ENCODE results near the gene MYL3. TPM values are rescaled to one million over a fixed set of nuclear protein-coding genes. Genes with fewer than 3 reads are reported as not detected.
"Not testable (repeated sequence)": the region's sequence is repeated elsewhere in the genome, so short reads cannot be mapped to it uniquely, and the experiment has no call there.

The MYL3 gene
- total RNA-seq, 1 donor from 2014 or later = not detected

DNA sequence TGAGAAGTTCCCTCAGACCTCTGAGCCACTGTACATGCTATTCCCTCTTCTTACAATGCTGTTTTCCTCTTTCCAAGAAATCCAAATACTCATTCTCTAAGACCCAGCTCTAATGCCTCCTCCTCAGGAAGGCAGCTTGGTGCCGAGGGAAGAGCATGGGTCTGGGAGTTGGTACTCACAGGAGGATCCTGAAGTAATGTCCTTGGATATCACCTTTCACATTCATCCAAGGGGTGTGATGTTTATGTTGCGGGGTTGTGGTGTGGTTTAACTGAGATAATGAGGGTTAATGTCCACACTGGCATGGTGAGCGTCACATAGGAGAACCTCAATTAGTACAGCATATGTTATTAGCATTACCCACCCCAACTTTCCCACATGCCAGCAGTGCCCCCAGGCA lies 31.9 kb downstream of the MYL3 start:
- TF ChIP-seq CTCF (IDR thresholded peaks at IDR 0.05) = no peak
- Mint-ChIP-seq H3K27ac (no peak overlapping the region), H3K27me3 (no peaks in the 10 kb centered on the region), H3K36me3 (ENCODE audit: low read depth) (peaks cover 1% of the 10 kb centered on the region), H3K9me3 (no peaks in the 10 kb centered on the region), H3K4me3 (no peak overlapping the region), H3K4me1 (no peaks in the 10 kb centered on the region)
- POLR2A ChIA-PET = no interaction called here
- CTCF ChIA-PET = no interaction called here
- intact Hi-C loops (cut with micrococcal nuclease) = no loop called here
- ATAC-seq (ENCODE audit: low read depth) (no peak), DNase-seq (no peak)

DNA sequence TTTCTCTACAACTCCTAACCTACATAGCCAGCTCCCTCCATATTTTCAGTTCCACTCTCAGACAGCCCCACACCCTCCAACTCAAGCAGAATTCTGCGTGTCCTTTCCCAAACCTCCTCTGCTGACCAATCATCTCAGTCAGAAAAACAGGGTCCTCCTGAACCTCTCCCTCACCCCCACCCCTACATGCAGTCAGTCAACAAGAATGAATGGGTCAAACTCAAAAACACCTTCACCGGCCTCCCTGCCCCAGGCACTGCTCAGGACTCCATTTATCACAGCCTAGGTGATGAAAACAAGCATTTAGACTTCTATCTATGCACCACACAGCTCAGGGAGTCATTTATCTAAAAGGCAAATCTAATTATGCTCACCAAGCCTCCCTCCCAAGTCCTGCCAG lies 32.4 kb downstream of the MYL3 start:
- peaks cover 1% of the 10 kb centered on the region for H3K36me3 Mint-ChIP-seq (ENCODE audit: low read depth)
- no peaks in the 10 kb centered on the region for H3K4me1 Mint-ChIP-seq
- ATAC-seq (ENCODE audit: low read depth) (no peak), DNase-seq (no peak)
- no peaks in the 10 kb centered on the region for H3K27me3 Mint-ChIP-seq
- no peak overlapping the region for H3K27ac Mint-ChIP-seq
- POLR2A ChIA-PET = no interaction called here
- CTCF ChIA-PET = no interaction called here
- no peak for TF ChIP-seq CTCF (IDR thresholded peaks at IDR 0.05)
- intact Hi-C loops (cut with micrococcal nuclease) = no loop called here
- H3K4me3 Mint-ChIP-seq = no peak overlapping the region
- no peaks in the 10 kb centered on the region for H3K9me3 Mint-ChIP-seq

DNA sequence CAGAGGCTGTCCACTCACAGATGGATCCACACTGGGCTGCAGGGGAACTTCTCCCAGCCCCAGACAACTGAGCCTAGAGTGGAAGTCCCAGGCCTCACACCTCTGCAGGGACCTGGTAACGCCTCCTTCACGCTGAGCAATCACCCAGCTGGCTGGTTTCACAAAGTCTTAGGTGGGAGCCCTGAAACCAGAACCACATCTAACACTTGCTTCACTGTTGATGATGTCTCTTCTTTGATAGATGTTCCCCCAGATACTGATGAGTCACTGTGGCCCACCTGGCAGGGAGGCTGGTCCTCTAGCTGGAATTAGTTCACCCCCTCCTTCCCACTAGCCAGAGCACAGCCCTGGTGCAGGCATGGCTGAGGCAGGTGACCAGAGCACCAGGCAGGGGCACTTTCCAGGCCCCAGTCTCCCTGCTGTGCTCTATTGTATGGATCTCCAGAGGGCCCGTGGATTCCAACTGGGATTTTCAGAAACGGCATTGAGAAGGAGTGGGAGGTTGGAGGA lies 33.5 kb downstream of the MYL3 start:
- no peak for TF ChIP-seq CTCF (IDR thresholded peaks at IDR 0.05)
- H3K27me3 Mint-ChIP-seq = no peaks in the 10 kb centered on the region
- intact Hi-C loops (cut with micrococcal nuclease) = no loop called here
- DNase-seq (no peak), ATAC-seq (ENCODE audit: low read depth) (no peak)
- no peak overlapping the region for H3K27ac Mint-ChIP-seq
- ChIA-PET CTCF (no interaction called here), POLR2A (no interaction called here)
- H3K9me3 Mint-ChIP-seq = no peaks in the 10 kb centered on the region
- H3K36me3 Mint-ChIP-seq (ENCODE audit: low read depth) = peaks cover under 1% of the 10 kb centered on the region
- H3K4me3 Mint-ChIP-seq = no peak overlapping the region
- H3K4me1 Mint-ChIP-seq = no peaks in the 10 kb centered on the region

DNA sequence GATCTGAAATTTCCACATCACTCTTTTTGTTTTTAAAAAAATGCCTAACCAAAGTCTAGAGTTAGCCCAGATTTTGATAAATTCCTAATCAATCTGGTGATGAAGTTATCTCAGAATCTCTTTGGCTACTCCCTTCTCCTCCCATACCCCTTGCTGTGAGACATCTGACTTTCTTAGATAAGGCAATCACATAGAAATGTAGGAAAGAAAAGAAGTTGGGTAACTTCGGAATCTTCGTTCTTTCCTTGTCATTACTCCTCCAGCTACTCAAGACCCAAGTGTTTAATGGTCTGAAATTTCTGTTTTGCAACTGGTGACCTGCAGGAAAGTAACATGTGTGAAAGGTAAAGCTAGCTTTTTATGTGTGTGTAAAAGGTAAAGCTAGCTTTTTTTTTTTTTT lies 37.8 kb downstream of the MYL3 start:
- peaks cover 22% of the 10 kb centered on the region for H3K9me3 Mint-ChIP-seq
- H3K36me3 Mint-ChIP-seq (ENCODE audit: low read depth) = peaks cover 4% of the 10 kb centered on the region
- DNase-seq = no peak
- H3K27me3 Mint-ChIP-seq = peaks cover 2% of the 10 kb centered on the region
- TF ChIP-seq CTCF (IDR thresholded peaks at IDR 0.05) = no peak
- intact Hi-C loops (cut with micrococcal nuclease) = no loop called here
- CTCF ChIA-PET = no interaction called here
- no peaks in the 10 kb centered on the region for H3K4me1 Mint-ChIP-seq
- H3K4me3 Mint-ChIP-seq = no peak overlapping the region
- no peak for ATAC-seq (ENCODE audit: low read depth)
- POLR2A ChIA-PET = no interaction called here
- no peak overlapping the region for H3K27ac Mint-ChIP-seq

GRCh38 chr3:46824211-46824970 lies 38.9 kb downstream of the MYL3 start:
- ChIA-PET CTCF (no interaction called here), POLR2A (no interaction called here)
- no peak overlapping the region for H3K4me3 Mint-ChIP-seq
- H3K9me3 Mint-ChIP-seq = peaks cover 25% of the 10 kb centered on the region
- intact Hi-C loops (cut with micrococcal nuclease) = no loop called here
- H3K36me3 Mint-ChIP-seq (ENCODE audit: low read depth) = peaks cover 4% of the 10 kb centered on the region
- no peak for ATAC-seq (ENCODE audit: low read depth)
- no peak for DNase-seq
- no peak for TF ChIP-seq CTCF (IDR thresholded peaks at IDR 0.05)
- H3K27ac Mint-ChIP-seq = no peak overlapping the region
- no peaks in the 10 kb centered on the region for H3K4me1 Mint-ChIP-seq
- peaks cover 2% of the 10 kb centered on the region for H3K27me3 Mint-ChIP-seq

GRCh38 chr3:46823314-46823713 lies 39.9 kb downstream of the MYL3 start:
- peaks cover 25% of the 10 kb centered on the region for H3K9me3 Mint-ChIP-seq
- POLR2A ChIA-PET; ATAC-seq (ENCODE audit: low read depth); intact Hi-C loops (cut with micrococcal nuclease); H3K36me3 Mint-ChIP-seq (ENCODE audit: low read depth); H3K27ac Mint-ChIP-seq; H3K4me1 Mint-ChIP-seq; H3K4me3 Mint-ChIP-seq; DNase-seq; CTCF ChIA-PET; H3K27me3 Mint-ChIP-seq: not testable (repeated sequence)
